ENCODE results near the gene SDC4.
"Not testable (repeated sequence)": the region's sequence is repeated elsewhere in the genome, so short reads cannot be mapped to it uniquely, and the experiment has no call there.

SDC4 gene

DNA sequence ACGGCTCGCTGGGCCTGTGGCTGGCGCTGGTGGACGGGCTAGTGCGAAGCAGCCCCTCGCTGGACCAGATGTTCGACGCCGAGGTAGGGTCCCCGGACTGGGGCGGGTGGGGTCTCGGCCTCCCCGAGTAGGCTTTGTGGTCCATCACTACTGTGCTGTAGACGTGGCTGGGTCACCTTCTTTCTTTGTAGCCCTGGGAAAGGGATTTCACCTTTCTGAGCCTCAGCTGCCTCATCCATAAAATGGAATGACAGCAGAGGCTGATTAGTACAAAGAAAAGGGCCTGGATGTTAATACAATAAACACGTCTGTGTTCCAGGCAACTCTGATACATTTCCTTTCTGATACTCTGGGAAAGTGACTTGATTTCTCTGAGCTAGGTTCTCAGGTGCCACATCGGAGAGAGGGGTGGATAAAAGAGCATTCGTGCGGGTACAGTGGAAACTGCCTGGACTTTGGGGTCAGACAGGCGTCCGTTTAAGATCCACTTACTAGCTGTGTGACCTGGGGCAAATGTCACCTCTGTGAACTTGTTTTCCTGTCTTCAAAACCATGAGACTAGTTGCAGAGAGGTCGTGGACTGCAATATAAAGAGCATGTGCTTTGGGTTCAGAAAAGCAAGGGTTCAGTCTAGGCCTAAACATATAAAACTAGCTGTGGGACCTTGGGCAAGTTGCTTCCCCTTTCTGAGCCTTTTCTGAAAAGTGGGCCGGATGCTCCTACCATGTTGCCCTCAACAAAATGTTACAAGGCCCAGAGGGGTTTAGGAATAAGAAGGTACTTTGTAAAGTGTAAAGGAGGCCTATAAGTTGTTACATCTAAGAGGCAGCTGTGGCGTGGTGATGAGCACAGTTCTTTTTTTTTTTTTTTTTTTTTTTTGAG is 15.6 kb upstream of the SDC4 start:
- no peak for DNase-seq

DNA sequence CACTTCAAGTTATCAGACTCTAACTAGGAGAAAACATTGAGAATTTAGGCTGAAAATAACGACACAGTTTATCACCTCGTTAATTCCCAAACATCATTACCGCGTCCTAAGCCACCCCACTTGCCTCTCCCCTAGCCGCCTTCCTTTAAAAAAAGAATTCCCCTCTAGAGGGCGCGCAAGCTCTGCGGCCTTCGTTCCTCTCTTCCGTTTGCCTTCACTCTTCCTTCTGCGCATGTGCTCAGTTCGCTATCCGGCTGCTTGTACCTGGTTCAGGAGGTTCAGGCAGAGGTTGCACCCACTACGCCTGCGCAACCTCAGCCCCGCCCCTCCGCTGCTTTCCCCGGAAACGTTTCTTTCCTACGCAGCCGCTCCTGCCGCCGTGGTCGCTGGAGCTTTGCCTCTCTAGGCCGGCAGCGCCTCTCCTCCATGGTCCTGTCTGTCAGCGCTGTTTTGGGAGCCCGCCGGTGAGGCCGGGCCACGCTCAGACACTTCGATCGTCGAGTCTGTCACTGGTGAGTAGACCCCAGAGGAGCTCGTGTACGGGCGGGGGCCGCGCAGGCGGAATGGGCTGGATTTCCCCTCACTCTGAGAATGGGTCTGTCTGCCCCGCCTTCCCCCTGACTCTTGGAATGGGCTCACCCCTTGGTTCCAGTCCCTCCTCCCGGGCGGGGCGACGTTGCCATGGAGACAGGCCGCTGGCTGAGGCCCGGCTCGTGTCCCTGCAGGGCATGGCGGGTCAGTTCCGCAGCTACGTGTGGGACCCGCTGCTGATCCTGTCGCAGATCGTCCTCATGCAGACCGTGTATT is 14.8 kb upstream of the SDC4 start, which contains the start of gene SYS1:
SYS1 (plus strand) TSS at position 353 of the 807 bp plus-strand sequence; CDS start at position 729, 376 bp downstream.
- DNase-seq, result peak; percentile 100

DNA sequence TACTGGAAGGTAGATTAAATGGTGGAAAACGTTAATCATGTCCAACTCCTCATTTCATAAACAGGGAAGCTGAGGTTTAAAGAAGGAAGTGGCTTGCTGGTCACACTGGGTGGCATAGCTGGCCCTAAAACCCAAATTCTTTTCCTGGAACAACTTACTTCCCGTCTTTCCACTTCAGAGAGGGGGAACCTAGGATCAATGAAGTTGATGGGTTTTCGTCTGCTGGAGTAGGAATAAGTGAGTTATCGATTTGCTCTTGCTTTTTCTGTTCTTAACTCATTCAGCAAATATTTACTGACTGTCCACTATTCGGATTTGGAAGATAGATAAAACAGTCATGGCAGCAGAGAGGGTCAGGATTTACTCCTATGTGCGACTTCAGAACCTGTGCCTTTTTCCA is 13.6 kb upstream of the SDC4 start:
- DNase-seq, result no peak

DNA sequence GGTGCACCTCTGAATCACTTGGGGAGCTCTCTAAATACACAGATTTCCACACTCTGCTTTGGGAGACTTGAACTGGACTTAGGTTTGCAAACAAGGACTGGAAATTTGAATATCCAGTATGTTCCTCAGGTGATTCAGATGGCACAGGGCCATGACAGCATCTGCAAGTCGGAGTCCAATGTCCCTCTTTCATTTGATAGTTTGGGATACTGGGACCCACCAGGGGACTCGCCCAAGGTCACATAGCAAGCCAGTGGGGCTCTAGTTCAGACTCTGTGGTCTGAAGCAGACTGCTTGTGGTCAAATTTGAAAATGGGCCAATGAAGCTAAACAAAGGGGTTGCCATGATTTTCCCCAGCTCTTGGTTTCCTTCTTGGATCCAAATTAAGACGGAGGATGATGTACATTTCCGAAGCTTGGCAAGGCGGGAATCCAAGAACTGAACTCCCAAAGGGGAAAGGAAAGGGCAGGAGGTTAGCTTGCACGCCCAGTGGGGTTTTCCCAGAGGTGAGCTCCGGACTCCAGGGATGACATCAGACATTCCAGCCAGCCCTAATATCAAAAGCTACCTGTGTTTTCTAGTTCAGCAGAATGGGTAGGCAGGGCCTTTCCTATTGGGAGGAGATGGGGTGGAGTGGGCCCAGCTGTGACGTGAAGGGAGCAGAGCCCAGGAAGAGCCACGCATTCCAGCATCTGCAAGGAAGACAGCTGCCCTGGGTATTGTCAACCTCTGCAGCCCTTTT is 11.4 kb upstream of the SDC4 start:
- no peak for DNase-seq

GRCh38 chr20:45359069-45359405 is 10.8 kb upstream of the SDC4 start:
- no peak for DNase-seq

- DNase-seq, result no peak
Measured at GRCh38 chr20:45358282-45359068, 10.3 kb upstream of the SDC4 start.

GRCh38 chr20:45355209-45356084 is 7.2 kb upstream of the SDC4 start:
- DNase-seq, result no peak

- DNase-seq, result no peak
Measured at GRCh38 chr20:45354423-45355208, 6.4 kb upstream of the SDC4 start.

DNA sequence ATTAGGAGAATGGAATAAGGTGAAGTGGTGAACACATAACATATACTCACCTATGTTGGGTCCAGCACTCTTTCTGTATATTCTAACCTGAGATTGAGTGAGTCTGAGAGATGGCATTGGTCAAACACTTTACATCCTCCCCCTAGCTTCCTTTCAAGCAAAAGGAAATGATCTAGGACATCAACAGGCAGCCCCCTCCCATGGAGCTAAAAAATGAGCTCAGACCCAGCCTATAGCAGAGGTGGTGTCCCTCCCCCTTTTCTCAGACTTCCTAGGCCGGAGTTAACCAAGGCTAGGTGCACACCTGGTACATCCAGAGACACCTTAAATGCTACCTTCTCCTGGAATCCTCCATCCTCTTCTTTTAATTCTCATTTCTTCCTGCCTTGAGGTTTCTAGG is 5.5 kb upstream of the SDC4 start:
- no peak for DNase-seq

DNA sequence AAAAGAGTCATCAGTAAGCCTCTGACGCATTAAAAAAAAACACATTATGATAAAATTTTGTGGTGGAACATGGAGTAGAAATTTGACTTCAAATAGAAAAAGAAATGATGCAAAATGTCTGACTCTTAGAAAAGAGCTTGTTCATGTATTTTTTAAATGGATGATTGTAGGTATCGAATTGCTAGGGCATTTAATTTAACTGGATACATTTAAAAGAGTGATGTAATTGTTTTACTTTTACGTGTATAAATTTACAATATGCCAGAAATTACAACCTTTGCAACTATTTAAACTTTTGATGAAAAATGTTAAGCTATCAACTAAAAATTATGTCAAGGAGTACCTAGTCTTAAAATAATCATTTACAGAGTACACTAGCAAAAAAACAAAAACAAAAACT is 4.5 kb upstream of the SDC4 start:
- no peak for DNase-seq

GRCh38 chr20:45350795-45351194 is 2.6 kb upstream of the SDC4 start:
- not testable (repeated sequence) for DNase-seq

DNA sequence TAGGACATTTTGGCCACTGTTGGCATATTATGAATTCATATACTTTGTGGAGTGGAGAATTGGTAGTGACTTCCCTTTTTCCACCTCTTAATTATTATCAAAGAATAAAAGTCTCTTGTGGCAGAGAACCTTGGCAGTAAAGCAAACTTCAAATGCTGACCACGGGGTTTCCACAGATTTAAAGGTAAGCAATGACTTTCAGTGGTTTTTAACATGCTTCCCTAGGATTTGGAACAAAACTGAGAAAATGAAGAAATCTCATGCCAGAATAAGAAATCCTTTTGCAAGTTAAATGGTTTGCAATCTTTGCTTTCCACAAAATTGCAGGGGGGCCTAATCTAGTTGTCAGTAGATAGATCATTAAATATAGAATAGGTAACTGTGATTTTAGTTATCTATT is 2.0 kb upstream of the SDC4 start:
- DNase-seq, result no peak

DNA sequence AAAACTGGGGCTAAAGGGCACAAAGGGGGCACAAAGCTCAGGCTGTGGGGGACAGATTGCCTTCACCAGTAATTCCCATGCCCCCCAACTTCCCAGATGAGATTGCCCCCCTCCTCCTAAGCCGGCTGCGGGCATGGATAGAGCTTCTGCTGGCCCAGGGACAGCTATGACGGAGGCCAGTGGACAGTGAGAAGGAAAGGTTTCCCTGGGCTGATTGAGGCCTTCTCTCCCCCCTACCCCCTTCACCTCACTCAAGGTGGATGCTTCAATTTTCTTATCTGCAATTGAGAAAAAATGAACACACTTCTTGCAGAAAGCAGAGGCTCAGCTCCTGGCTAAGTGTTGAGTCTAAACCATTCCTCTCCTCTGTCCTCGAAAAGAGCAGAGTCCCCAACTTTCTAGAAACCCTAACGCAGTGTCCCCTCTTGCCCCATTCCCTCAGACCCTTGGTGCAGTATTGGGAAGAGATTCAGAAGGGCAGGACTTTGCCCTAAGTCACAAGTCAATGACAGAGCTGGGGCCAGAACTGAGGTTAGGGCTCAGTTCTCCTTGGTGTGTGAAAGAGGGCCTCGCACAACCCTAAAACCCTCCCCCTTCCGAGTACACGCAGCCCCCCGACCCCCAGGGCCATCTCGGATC is 808 bp downstream of the SDC4 start:
- no peak for DNase-seq

- no peak for DNase-seq
Measured at GRCh38 chr20:45346851-45347250, 1.4 kb downstream of the SDC4 start.

GRCh38 chr20:45346291-45346718 is 1.9 kb downstream of the SDC4 start:
- DNase-seq, result no peak

GRCh38 chr20:45345104-45345936 is 2.9 kb downstream of the SDC4 start:
- no peak for DNase-seq

- DNase-seq, result no peak
Measured at GRCh38 chr20:45344168-45344860, 3.9 kb downstream of the SDC4 start.

- no peak for DNase-seq
Measured at GRCh38 chr20:45343532-45344167, 4.6 kb downstream of the SDC4 start.

Measured in activated CD8-positive, alpha-beta memory T cell treated with anti-CD3 and anti-CD28 coated beads for 24 hours (primary cell).